HCT116 (cell line): ENCODE measurements around the gene RBL1. TPM values are rescaled to one million over a fixed set of nuclear protein-coding genes. Genes with fewer than 3 reads are reported as not detected.

Experiments used
- ATAC-seq: fragments of 200-7000 bp; cut with Tn5 transposase; 2 replicates; pipeline ENCODE4 v1.9.1; 2020; ENCODE audit warnings: mild to moderate bottlenecking, moderate library complexity
- BruUV-seq: library from RNA; stranded (reverse); fragments of 400-500 nt; replicated peaks from 2 replicates; lab custom pipeline; 2021; lab: Mats Ljungman, UMichigan
- CTCF ChIA-PET: fragments of 300-600 bp; sonication (Branson Sonifier 250); formaldehyde crosslinking; loops from one replicate; lab custom pipeline; 2021; ENCODE audit warnings: antibody characterized with exemption; lab: Charles Lee
- POLR2A ChIA-PET: fragments of 300-600, 350-600 bp; sonication (Branson Sonifier 250); formaldehyde crosslinking; loops from one replicate; lab custom pipeline; 2021; ENCODE audit warnings: antibody characterized with exemption; lab: Charles Lee
- RAD21 ChIA-PET, 2 experiments: fragments of 300-600 bp; sonication (Branson Sonifier 250); formaldehyde crosslinking; loops; one replicate each; lab custom pipeline; 2023; ENCODE audit warnings: low total read pairs in 2 of 2; ENCODE audit not compliant: uncharacterized antibody in 2 of 2, unreplicated experiment in 2 of 2, low non-redundant PET in 1 of 2; lab: Charles Lee
- DNase-seq: peaks from one replicate; pipeline ENCODE4 v3.0.0-alpha.2; 2010; ENCODE audit warnings: low read depth, low spot score
- H2AFZ ChIP-seq: fragments of 200-600 bp; shearing (Covaris generic), sonication (generic); 2 replicates; pipeline ENCODE4 v1.6.1; 2017; ENCODE audit warnings: low read depth, mixed run types, mixed read lengths, antibody characterized with exemption, low read length; ENCODE audit not compliant: poor library complexity, severe bottlenecking
- H3K27ac ChIP-seq: 2 replicates; pipeline ENCODE4 v1.5.1; 2012; ENCODE audit warnings: low read depth, low read length
- H3K27me3 ChIP-seq: fragments of 200-600 bp; sonication (generic); 2 replicates; pipeline ENCODE4 v1.6.1; 2016; ENCODE audit warnings: mixed run types, low read length, mixed read lengths; ENCODE audit not compliant: insufficient read depth
- H3K36me3 ChIP-seq, 2 experiments: fragments of 200-500 bp in 1 of 2; fragments of 200-600 bp in 1 of 2; sonication (Bioruptor generic) in 1 of 2; sonication (generic) in 1 of 2; 2 replicates each; pipeline versions ENCODE4 v1.5.1 to v1.6.1; 2014 to 2016; ENCODE audit warnings: low read length in 2 of 2, inconsistent platforms in 1 of 2, mixed read lengths in 1 of 2, mixed run types in 1 of 2; ENCODE audit not compliant: insufficient read depth in 2 of 2, control insufficient read depth in 1 of 2
- H3K4me1 ChIP-seq, 2 experiments: fragments of 200-600 bp in 1 of 2; sonication (generic) in 1 of 2; 2 replicates each; pipeline versions ENCODE4 v1.5.1 to v1.6.1; 2012 to 2017; ENCODE audit warnings: low read length in 2 of 2, inconsistent platforms in 1 of 2, mild to moderate bottlenecking in 1 of 2, mixed read lengths in 1 of 2, mixed run types in 1 of 2, moderate library complexity in 1 of 2; ENCODE audit not compliant: insufficient read depth in 2 of 2, control insufficient read depth in 1 of 2
- H3K4me2 ChIP-seq: fragments of 200-600 bp; sonication (generic); 2 replicates; pipeline ENCODE4 v1.6.1; 2017; ENCODE audit warnings: mixed run types, low read length, mixed read lengths
- H3K4me3 ChIP-seq, 2 experiments: fragments of 200-600 bp in 1 of 2; sonication (generic) in 1 of 2; replicated peaks in 1 of 2; 2 replicates each; pipeline ENCODE4 v1.5.1; 2011 to 2016; ENCODE audit warnings: low read length in 2 of 2, control low read depth in 1 of 2, low read depth in 1 of 2, mild to moderate bottlenecking in 1 of 2, mixed read lengths in 1 of 2, mixed run types in 1 of 2
- H3K79me2 ChIP-seq: fragments of 200-600 bp; sonication (generic); 2 replicates; pipeline ENCODE4 v1.6.1; 2017; ENCODE audit warnings: mild to moderate bottlenecking, mixed run types, low read length, moderate library complexity, mixed read lengths; ENCODE audit not compliant: insufficient read depth
- H3K9ac ChIP-seq: fragments of 200-600 bp; sonication (generic); 2 replicates; pipeline ENCODE4 v1.6.1; 2016; ENCODE audit warnings: low read length, mixed read lengths
- H3K9me2 ChIP-seq: fragments of 200-600 bp; sonication (generic), shearing (Covaris generic); 2 replicates; pipeline ENCODE4 v1.6.1; 2017; ENCODE audit warnings: mixed run types, mild to moderate bottlenecking, moderate library complexity; ENCODE audit not compliant: insufficient read depth
- H3K9me3 ChIP-seq, 2 experiments: fragments of 200-500 bp in 1 of 2; fragments of 200-600 bp in 1 of 2; sonication (Bioruptor generic) in 1 of 2; sonication (generic) in 1 of 2; 2 replicates each; pipeline ENCODE4 v1.6.1; 2014 to 2017; ENCODE audit warnings: low read length in 2 of 2, mixed read lengths in 2 of 2, inconsistent platforms in 1 of 2, low read depth in 1 of 2, mild to moderate bottlenecking in 1 of 2, mixed run types in 1 of 2, moderate library complexity in 1 of 2; ENCODE audit not compliant: control insufficient read depth in 1 of 2, insufficient read depth in 1 of 2
- H4K20me1 ChIP-seq: fragments of 200-600 bp; sonication (generic), shearing (Covaris generic); 2 replicates; pipeline ENCODE4 v1.6.1; 2017; ENCODE audit warnings: mixed run types, mild to moderate bottlenecking, moderate library complexity; ENCODE audit not compliant: insufficient read depth
- CBX3 ChIP-seq: IDR thresholded peaks from 2 replicates; pipeline ENCODE4 v1.6.1; 2012; ENCODE audit warnings: low read depth
- CEBPB ChIP-seq: IDR thresholded peaks from 2 replicates; pipeline ENCODE4 v1.6.1; 2012; ENCODE audit warnings: low read depth
- EGR1 ChIP-seq: IDR thresholded peaks from 2 replicates; pipeline ENCODE4 v1.6.1; 2012; ENCODE audit warnings: low read depth
- EZH2 ChIP-seq: fragments of 200-600 bp; sonication (generic); IDR thresholded peaks from 2 replicates; pipeline ENCODE4 v1.6.1; 2017; ENCODE audit warnings: antibody characterized with exemption, mixed run types
- EZH2phosphoT487 ChIP-seq: fragments of 200-600 bp; IDR thresholded peaks from 2 replicates; pipeline ENCODE4 v1.6.1; 2018; ENCODE audit warnings: antibody characterized with exemption, borderline replicate concordance
- FOSL1 ChIP-seq: IDR thresholded peaks from 2 replicates; pipeline ENCODE4 v1.6.1; 2012; ENCODE audit warnings: low read depth
- JUND ChIP-seq: IDR thresholded peaks from 2 replicates; pipeline ENCODE4 v1.6.1; 2012
- POLR2A ChIP-seq: IDR thresholded peaks from 2 replicates; pipeline ENCODE4 v1.7.0; 2011; ENCODE audit warnings: borderline replicate concordance; ENCODE audit not compliant: insufficient read depth, insufficient read length; ENCODE audit errors: extremely low read depth
- RAD21 ChIP-seq: IDR thresholded peaks from 2 replicates; pipeline ENCODE4 v1.6.1; 2012; ENCODE audit warnings: low read depth, mild to moderate bottlenecking
- SIN3A ChIP-seq: IDR thresholded peaks from 2 replicates; pipeline ENCODE4 v1.6.1; 2012; ENCODE audit warnings: low read depth
- TCF7L2 ChIP-seq: IDR thresholded peaks from 2 replicates; pipeline ENCODE4 v1.7.0; 2011; ENCODE audit warnings: borderline replicate concordance, inconsistent platforms; ENCODE audit not compliant: insufficient read depth, insufficient read length; ENCODE audit errors: extremely low read depth
- ZFX ChIP-seq: fragments of 450-650 bp; IDR thresholded peaks from 2 replicates; pipeline ENCODE4 v1.6.1; 2017
- ZNF274 ChIP-seq: fragments of 200-500 bp; sonication (Bioruptor generic); IDR thresholded peaks from 2 replicates; pipeline ENCODE4 v1.6.1; 2014; ENCODE audit warnings: mild to moderate bottlenecking, low read depth, low read length, inconsistent platforms
- intact Hi-C: fragments of 100-400 bp; cut with micrococcal nuclease; formaldehyde crosslinking; loops from 2 replicates; pipeline ENCODE4 v1.10.0; 2022
- total RNA-seq: library from RNA; stranded (reverse); gene quantifications from one replicate; pipeline ENCODE4 v1.2.1, GENCODE V29; 2021; ENCODE audit not compliant: unreplicated experiment
- TF ChIP-seq, protein P1 (sequence below): IDR thresholded peaks from 2 replicates; pipeline ENCODE4 v1.6.1; 2012
- TF ChIP-seq, protein P2 (sequence below): IDR thresholded peaks from 2 replicates; pipeline ENCODE4 v1.6.1; 2011; ENCODE audit warnings: mild to moderate bottlenecking, low read length, moderate library complexity; ENCODE audit not compliant: insufficient replicate concordance; ENCODE audit errors: extremely low read depth

The RBL1 gene
- total RNA-seq, 1 experiment from 2014 or later = 16.9 TPM

DNA sequence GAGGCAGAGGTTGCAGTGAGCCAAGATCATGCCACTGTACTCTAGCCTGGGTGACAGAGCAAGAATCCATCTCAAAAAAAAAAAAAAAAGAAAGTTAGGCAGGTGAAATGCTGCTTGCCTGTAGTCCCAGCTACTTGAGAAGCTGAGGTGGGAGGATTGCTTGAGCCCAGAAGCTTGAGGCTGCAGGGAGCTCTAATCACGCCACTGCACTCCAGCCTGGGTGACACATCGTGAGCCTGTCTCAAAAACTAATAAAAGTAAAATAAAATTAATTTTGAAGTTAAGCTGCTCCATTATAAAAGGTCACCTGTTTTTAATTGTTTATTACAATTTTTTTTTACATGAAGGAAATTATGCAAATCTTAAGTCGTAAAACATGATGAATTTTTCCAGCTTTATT is 121.1 kb downstream of the RBL1 start:
- no peak for ATAC-seq
- CTCF ChIA-PET = no interaction called here
- POLR2A ChIA-PET = no interaction called here

More for the DNA sequence above, 121.1 kb downstream of the RBL1 start:
- TF ChIP-seq, protein P1, sequence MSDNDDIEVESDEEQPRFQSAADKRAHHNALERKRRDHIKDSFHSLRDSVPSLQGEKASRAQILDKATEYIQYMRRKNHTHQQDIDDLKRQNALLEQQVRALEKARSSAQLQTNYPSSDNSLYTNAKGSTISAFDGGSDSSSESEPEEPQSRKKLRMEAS = no peak
- TF ChIP-seq ZNF274 = no peak
- TF ChIP-seq RAD21 = no peak
- no peak for TF ChIP-seq EZH2
- no peak for TF ChIP-seq POLR2A
- TF ChIP-seq CEBPB = no peak
- no peak for TF ChIP-seq ZFX
- TF ChIP-seq SIN3A = no peak
- no peak for TF ChIP-seq EZH2phosphoT487
- TF ChIP-seq CBX3 = no peak
- TF ChIP-seq EGR1 = no peak
- TF ChIP-seq FOSL1 = no peak
- TF ChIP-seq, protein P2, sequence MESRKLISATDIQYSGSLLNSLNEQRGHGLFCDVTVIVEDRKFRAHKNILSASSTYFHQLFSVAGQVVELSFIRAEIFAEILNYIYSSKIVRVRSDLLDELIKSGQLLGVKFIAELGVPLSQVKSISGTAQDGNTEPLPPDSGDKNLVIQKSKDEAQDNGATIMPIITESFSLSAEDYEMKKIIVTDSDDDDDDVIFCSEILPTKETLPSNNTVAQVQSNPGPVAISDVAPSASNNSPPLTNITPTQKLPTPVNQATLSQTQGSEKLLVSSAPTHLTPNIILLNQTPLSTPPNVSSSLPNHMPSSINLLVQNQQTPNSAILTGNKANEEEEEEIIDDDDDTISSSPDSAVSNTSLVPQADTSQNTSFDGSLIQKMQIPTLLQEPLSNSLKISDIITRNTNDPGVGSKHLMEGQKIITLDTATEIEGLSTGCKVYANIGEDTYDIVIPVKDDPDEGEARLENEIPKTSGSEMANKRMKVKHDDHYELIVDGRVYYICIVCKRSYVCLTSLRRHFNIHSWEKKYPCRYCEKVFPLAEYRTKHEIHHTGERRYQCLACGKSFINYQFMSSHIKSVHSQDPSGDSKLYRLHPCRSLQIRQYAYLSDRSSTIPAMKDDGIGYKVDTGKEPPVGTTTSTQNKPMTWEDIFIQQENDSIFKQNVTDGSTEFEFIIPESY = no peak
- TF ChIP-seq TCF7L2 = no peak
- no peak for TF ChIP-seq JUND
- H4K20me1 ChIP-seq = no peaks in the 10 kb centered on the region
- H3K9me3 ChIP-seq = no peaks in the 10 kb centered on the region
- no peak overlapping the region for H3K4me3 ChIP-seq
- H3K4me1 ChIP-seq = no peaks in the 10 kb centered on the region
- H3K9me2 ChIP-seq = no peaks in the 10 kb centered on the region
- BruUV-seq = no TSS peak
- H3K27me3 ChIP-seq = no peaks in the 10 kb centered on the region
- H2AFZ ChIP-seq = no peak overlapping the region
- no peaks in the 10 kb centered on the region for H3K79me2 ChIP-seq
- intact Hi-C loops = no loop called here
- H3K36me3 ChIP-seq = no peaks in the 10 kb centered on the region
- no peak overlapping the region for H3K9ac ChIP-seq
- RAD21 ChIA-PET = no interaction called here
- no peak for DNase-seq
- H3K4me2 ChIP-seq = no peak overlapping the region
- H3K27ac ChIP-seq = no peak overlapping the region
